Cardiac muscle cell (in vitro differentiated cells and primary cell): Measurements from ENCODE around the gene CDH5. TPM values are rescaled to one million over a fixed set of nuclear protein-coding genes. Genes with fewer than 3 reads are reported as not detected.

Source experiments
- DNase-seq, 2 donors: peaks; one replicate each; pipeline versions ENCODE4 v3.0.0 to v3.0.0-alpha.2; 2010 to 2017; ENCODE audit warnings: low read depth in 1 of 2, low spot score in 1 of 2
- H3K27ac ChIP-seq: fragments of 200-600 bp; sonication (generic); 2 replicates; pipeline ENCODE4 v1.5.1; 2016
- H3K27me3 ChIP-seq: fragments of 200-600 bp; sonication (generic); 2 replicates; pipeline ENCODE4 v1.6.0; 2016; ENCODE audit warnings: control low read depth
- H3K36me3 ChIP-seq: fragments of 200-600 bp; sonication (generic); 2 replicates; pipeline ENCODE4 v1.5.1; 2016; ENCODE audit warnings: control low read depth
- H3K4me1 ChIP-seq: fragments of 200-600 bp; sonication (generic); 2 replicates; pipeline ENCODE4 v1.8.1; 2017; ENCODE audit warnings: low read depth, mild to moderate bottlenecking, mixed run types
- H3K4me3 ChIP-seq: fragments of 200-600 bp; sonication (generic); 2 replicates; pipeline ENCODE4 v1.5.1; 2016; ENCODE audit warnings: mild to moderate bottlenecking
- H3K9me3 ChIP-seq: fragments of 200-600 bp; sonication (generic); 2 replicates; pipeline ENCODE4 v1.5.1; 2017; ENCODE audit warnings: low read depth, mild to moderate bottlenecking, control low read depth
- CTCF ChIP-seq: IDR thresholded peaks from 2 replicates; pipeline ENCODE4 v1.5.1; 2012; ENCODE audit warnings: low read depth, mild to moderate bottlenecking, low read length
- polyA plus RNA-seq: library from polyadenylated mRNA; unstranded; fragments of >200 nt; fragmentation: Nextera tagmentation; extraction: Ambion mirVana; gene quantifications from 2 replicates; pipeline ENCODE4 v1.2.1, GENCODE V29; 2016
- total RNA-seq: library from RNA; depleted of rRNA; stranded (reverse); fragments of >200 nt; gene quantifications from 2 replicates; pipeline ENCODE4 v1.2.3, GENCODE V29; 2016

The CDH5 gene
- total and polyA plus RNA-seq, 2 experiments from 2014 or later = 1.1 to 4.1 TPM

DNA sequence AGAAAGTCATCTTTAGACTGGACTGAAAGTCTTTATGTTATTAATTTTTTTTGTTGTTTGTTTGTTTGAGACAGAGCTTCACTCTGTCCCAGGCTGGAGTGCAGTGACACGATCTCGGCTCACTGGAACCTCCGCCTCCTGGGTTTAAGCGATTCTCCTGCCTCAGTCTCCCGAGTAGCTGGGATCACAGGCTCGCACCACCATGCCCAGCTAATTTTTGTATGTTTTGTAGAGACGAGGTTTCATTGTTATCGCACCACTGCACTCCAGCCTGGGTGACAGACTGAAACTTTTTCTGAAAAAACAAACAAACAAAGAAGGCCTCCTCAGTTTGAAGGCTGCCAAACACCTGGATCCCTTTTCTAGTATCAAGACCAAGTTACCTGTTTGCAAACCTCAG lies 65.3 kb downstream of the CDH5 start:
- DNase-seq = no peak
- Histone ChIP-seq H3K27me3 (peaks cover 48% of the 10 kb centered on the region), H3K27ac (no peak overlapping the region)

GRCh38 chr16:66432429-66432828 lies 65.9 kb downstream of the CDH5 start:
- H3K36me3 ChIP-seq = no peaks in the 10 kb centered on the region
- no peaks in the 10 kb centered on the region for H3K9me3 ChIP-seq
- no peak overlapping the region for H3K4me3 ChIP-seq
- no peak for DNase-seq
- peaks cover 43% of the 10 kb centered on the region for H3K27me3 ChIP-seq
- TF ChIP-seq CTCF = no peak
- H3K27ac ChIP-seq = no peak overlapping the region
- H3K4me1 ChIP-seq = no peaks in the 10 kb centered on the region

More for the DNA sequence above, 65.3 kb downstream of the CDH5 start:
- Histone ChIP-seq H3K9me3 (no peaks in the 10 kb centered on the region), H3K4me3 (no peak overlapping the region), H3K36me3 (no peaks in the 10 kb centered on the region), H3K4me1 (no peaks in the 10 kb centered on the region)
- no peak for TF ChIP-seq CTCF

DNA sequence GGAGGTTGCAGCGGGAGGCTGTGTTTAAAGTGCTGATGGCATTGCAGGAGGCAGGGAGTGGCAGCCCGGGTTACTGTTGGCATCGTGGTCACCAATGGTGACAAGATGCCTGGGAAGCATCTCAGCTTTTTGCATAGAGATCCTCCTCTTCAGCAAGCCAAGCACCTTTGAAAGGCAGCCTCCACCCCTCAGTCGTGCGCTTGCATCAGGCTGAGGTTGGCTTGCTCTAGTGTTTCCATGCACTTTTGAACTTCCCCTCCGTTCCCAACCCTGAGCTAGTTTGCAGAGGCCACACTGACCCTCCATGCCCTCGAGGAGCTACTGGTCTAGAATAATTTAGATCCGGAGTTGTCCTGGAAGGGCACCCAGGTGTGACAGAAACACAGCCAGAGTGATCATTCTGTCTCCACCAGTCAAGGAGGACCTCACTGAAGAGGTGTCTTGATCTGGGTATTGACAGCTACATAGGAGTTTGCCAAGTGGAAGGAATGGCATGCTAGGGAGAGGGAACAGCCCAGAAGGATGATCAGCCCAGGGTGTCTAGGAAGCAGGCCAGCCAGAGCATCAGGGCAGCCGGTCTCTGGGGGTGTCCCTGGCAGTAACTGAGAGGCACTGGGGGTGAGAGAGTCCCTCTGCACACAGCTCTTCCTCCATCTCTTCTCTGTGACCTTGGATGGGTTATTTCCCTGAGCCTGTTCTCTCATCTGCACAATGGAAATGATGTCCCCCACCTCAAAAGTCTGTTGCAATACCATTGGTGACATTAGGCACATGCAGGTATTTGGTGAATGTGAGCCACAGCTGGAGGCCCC lies 68.3 kb downstream of the CDH5 start:
- H3K36me3 ChIP-seq = no peaks in the 10 kb centered on the region
- no peak for DNase-seq

DNA sequence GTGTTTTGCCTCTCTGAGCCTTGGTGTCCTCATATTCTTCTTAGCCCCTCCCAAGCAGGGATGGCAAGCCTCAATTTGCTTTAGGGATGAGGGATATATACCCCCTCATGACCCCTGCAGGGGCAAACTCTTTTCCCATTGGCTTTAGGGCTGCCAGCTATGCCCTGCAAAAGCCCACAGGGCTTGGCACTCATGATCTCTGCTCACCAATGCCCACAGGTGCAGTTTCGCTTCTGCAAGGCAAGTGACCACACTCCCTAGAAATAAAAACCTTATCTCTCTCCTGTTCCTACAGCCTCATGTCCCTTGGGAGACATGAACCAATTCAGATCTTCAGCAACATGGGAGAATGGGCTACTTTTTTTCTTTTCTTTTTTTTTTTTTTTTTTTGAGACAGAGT lies 69.4 kb downstream of the CDH5 start:
- H3K9me3 ChIP-seq = no peaks in the 10 kb centered on the region
- no peak overlapping the region for H3K4me3 ChIP-seq
- H3K27me3 ChIP-seq = peaks cover 11% of the 10 kb centered on the region
- no peak for DNase-seq
- no peaks in the 10 kb centered on the region for H3K4me1 ChIP-seq
- no peak overlapping the region for H3K27ac ChIP-seq
- TF ChIP-seq CTCF = no peak
- H3K36me3 ChIP-seq = no peaks in the 10 kb centered on the region

More for the DNA sequence above, 68.3 kb downstream of the CDH5 start:
- no peak overlapping the region for H3K27ac ChIP-seq
- no peak overlapping the region for H3K4me3 ChIP-seq
- no peaks in the 10 kb centered on the region for H3K9me3 ChIP-seq
- H3K4me1 ChIP-seq = no peaks in the 10 kb centered on the region
- peaks cover 22% of the 10 kb centered on the region for H3K27me3 ChIP-seq
- no peak for TF ChIP-seq CTCF

DNA sequence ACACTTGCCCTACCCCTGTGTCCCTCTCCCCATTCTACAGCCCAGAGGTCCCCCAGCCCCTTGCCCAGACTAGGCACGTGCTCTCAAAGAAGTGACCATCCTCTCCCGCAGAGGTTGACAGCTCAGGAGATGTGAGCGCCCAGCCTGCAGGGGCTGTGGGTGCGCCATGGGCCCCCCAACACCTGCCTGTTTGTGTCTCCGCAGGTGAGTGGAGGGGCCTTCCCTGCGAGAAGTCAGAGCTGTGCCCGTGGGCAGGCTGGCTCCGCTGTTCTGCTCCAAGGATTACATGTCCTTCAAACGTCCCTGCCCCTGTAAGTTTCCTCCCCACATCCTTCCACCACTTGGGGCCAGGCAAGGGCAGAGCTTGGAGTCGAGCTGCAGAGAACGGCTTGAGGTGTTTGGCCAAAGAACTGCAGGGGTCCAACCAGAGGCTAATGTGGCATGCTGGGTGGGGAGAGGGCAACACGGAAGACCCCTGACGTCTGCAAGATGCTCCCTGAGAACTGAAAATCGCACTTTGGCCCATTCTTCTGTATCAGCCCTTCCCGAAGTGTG lies 71.0 kb downstream of the CDH5 start:
- Histone ChIP-seq H3K4me3 (no peak overlapping the region), H3K4me1 (no peaks in the 10 kb centered on the region), H3K27me3 (peaks cover 7% of the 10 kb centered on the region), H3K36me3 (no peaks in the 10 kb centered on the region), H3K27ac (no peak overlapping the region), H3K9me3 (no peaks in the 10 kb centered on the region)
- TF ChIP-seq CTCF = no peak
- DNase-seq = no peak
